MM.1S (cell line): ENCODE data around the gene KLHDC1.

Experiments used
- CTCF ChIP-seq: fragments of 300-600 bp; sonication (generic); IDR thresholded peaks from 2 replicates; pipeline ENCODE4 v1.5.1; 2016; ENCODE audit warnings: antibody characterized with exemption, low read length, mixed read lengths
- EZH2phosphoT487 ChIP-seq: fragments of 300-600 bp; sonication (generic); IDR thresholded peaks from 2 replicates; pipeline ENCODE4 v1.6.1; 2018; ENCODE audit warnings: antibody characterized with exemption, low read length

GRCh38 chr14:49783394-49784014 is 90.6 kb downstream of the KLHDC1 start:
- no peak for TF ChIP-seq CTCF
- no peak for TF ChIP-seq EZH2phosphoT487
